ENCODE data around the gene TEAD4.

TEAD4 gene

GRCh38 chr12:2959192-2959504 is at the start of gene TEAD4:
TEAD4 (plus strand) TSS chr12:2959397.
- TF ChIP-seq CTCF (conservative IDR thresholded peaks at IDR 0.05; ENCODE audit: low read depth, low read length): no peak
- Histone ChIP-seq H3K4me2 (peak within 1 kb of the TSS; percentile 96), H3K27me3 (ENCODE audit: insufficient read depth, low read depth) (no peaks in the 10 kb centered on the region), H3K79me2 (ENCODE audit: insufficient read depth, low read depth) (peaks cover 16% of the 10 kb centered on the region), H3K9ac (peak within 1 kb of the TSS; percentile 78), H3K36me3 (ENCODE audit: insufficient read depth) (no peaks in the 10 kb centered on the region), H4K20me1 (ENCODE audit: insufficient read depth) (no peaks in the 10 kb centered on the region), H3K4me1 (ENCODE audit: low read depth, poor library complexity, severe bottlenecking) (peaks cover 17% of the 10 kb centered on the region), H2AFZ (ENCODE audit: low read depth) (peak within 1 kb of the TSS; percentile 92), H3K27ac (peak within 1 kb of the TSS; percentile 42; the same call in 1 of the 2 replicates), H3K4me3 (IDR thresholded peaks at IDR 0.05; ENCODE audit: insufficient read depth, low read depth, low read length) (no peak within 1 kb of the TSS)

- Histone ChIP-seq H3K4me2 (0 out of 2 replicates have a peak overlapping the region, but pooled peaks have one; percentile 14), H4K20me1 (ENCODE audit: insufficient read depth) (no peaks in the 10 kb centered on the region), H3K27ac (peak overlapping the region; percentile 15), H3K27me3 (ENCODE audit: insufficient read depth, low read depth) (no peaks in the 10 kb centered on the region), H3K36me3 (ENCODE audit: insufficient read depth) (no peaks in the 10 kb centered on the region), H3K79me2 (ENCODE audit: insufficient read depth, low read depth) (no peaks in the 10 kb centered on the region), H2AFZ (ENCODE audit: low read depth) (no peak overlapping the region), H3K4me1 (ENCODE audit: low read depth, poor library complexity, severe bottlenecking) (peaks cover 11% of the 10 kb centered on the region), H3K4me3 (IDR thresholded peaks at IDR 0.05; ENCODE audit: insufficient read depth, low read depth, low read length) (no peak overlapping the region), H3K9ac (no peak overlapping the region)
- no peak for TF ChIP-seq CTCF (conservative IDR thresholded peaks at IDR 0.05; ENCODE audit: low read depth, low read length)
Observed at GRCh38 chr12:2912216-2912575, 47.0 kb upstream of the TEAD4 start.

GRCh38 chr12:2919249-2919648 is 39.9 kb upstream of the TEAD4 start:
- Histone ChIP-seq H3K27ac (no peak overlapping the region), H3K79me2 (ENCODE audit: insufficient read depth, low read depth) (no peaks in the 10 kb centered on the region), H3K4me1 (ENCODE audit: low read depth, poor library complexity, severe bottlenecking) (no peaks in the 10 kb centered on the region), H3K27me3 (ENCODE audit: insufficient read depth, low read depth) (no peaks in the 10 kb centered on the region), H3K36me3 (ENCODE audit: insufficient read depth) (no peaks in the 10 kb centered on the region), H3K4me2 (no peak overlapping the region), H3K9ac (no peak overlapping the region), H3K4me3 (IDR thresholded peaks at IDR 0.05; ENCODE audit: insufficient read depth, low read depth, low read length) (no peak overlapping the region), H2AFZ (ENCODE audit: low read depth) (no peak overlapping the region), H4K20me1 (ENCODE audit: insufficient read depth) (no peaks in the 10 kb centered on the region)
- no peak for TF ChIP-seq CTCF (conservative IDR thresholded peaks at IDR 0.05; ENCODE audit: low read depth, low read length)

GRCh38 chr12:2922329-2922728 is 36.9 kb upstream of the TEAD4 start:
- no peaks in the 10 kb centered on the region for H3K27me3 ChIP-seq (ENCODE audit: insufficient read depth, low read depth)
- H3K4me3 ChIP-seq (IDR thresholded peaks at IDR 0.05; ENCODE audit: insufficient read depth, low read depth, low read length): no peak overlapping the region
- no peaks in the 10 kb centered on the region for H3K36me3 ChIP-seq (ENCODE audit: insufficient read depth)
- no peak for TF ChIP-seq CTCF (conservative IDR thresholded peaks at IDR 0.05; ENCODE audit: low read depth, low read length)
- H3K4me1 ChIP-seq (ENCODE audit: low read depth, poor library complexity, severe bottlenecking): no peaks in the 10 kb centered on the region
- H3K27ac ChIP-seq: no peak overlapping the region
- H3K9ac ChIP-seq: no peak overlapping the region
- no peaks in the 10 kb centered on the region for H4K20me1 ChIP-seq (ENCODE audit: insufficient read depth)
- H3K79me2 ChIP-seq (ENCODE audit: insufficient read depth, low read depth): no peaks in the 10 kb centered on the region
- H3K4me2 ChIP-seq: no peak overlapping the region
- no peak overlapping the region for H2AFZ ChIP-seq (ENCODE audit: low read depth)

GRCh38 chr12:2923057-2923456 is 36.1 kb upstream of the TEAD4 start:
- no peaks in the 10 kb centered on the region for H3K27me3 ChIP-seq (ENCODE audit: insufficient read depth, low read depth)
- no peak overlapping the region for H2AFZ ChIP-seq (ENCODE audit: low read depth)
- H3K4me3 ChIP-seq (IDR thresholded peaks at IDR 0.05; ENCODE audit: insufficient read depth, low read depth, low read length): no peak overlapping the region
- no peak overlapping the region for H3K9ac ChIP-seq
- no peaks in the 10 kb centered on the region for H3K36me3 ChIP-seq (ENCODE audit: insufficient read depth)
- H3K4me2 ChIP-seq: no peak overlapping the region
- H3K4me1 ChIP-seq (ENCODE audit: low read depth, poor library complexity, severe bottlenecking): no peaks in the 10 kb centered on the region
- no peak overlapping the region for H3K27ac ChIP-seq
- no peaks in the 10 kb centered on the region for H4K20me1 ChIP-seq (ENCODE audit: insufficient read depth)
- no peaks in the 10 kb centered on the region for H3K79me2 ChIP-seq (ENCODE audit: insufficient read depth, low read depth)
- TF ChIP-seq CTCF (conservative IDR thresholded peaks at IDR 0.05; ENCODE audit: low read depth, low read length): no peak

Measured in KMS-11 (cell line).